ENCODE results near the gene PARVB.

The PARVB gene

GRCh38 chr22:44026066-44026629, 2.0 kb downstream of the PARVB start:
- DNase-seq, result no peak

- DNase-seq, result peak in 22 of 56 donors; percentile 11 to 60 (median 29)
Observed at GRCh38 chr22:44026630-44027511, 2.8 kb downstream of the PARVB start.

- DNase-seq, result no peak
Observed at GRCh38 chr22:44028091-44028490, 4.0 kb downstream of the PARVB start.

- no peak for DNase-seq
Observed at GRCh38 chr22:44029069-44029468, 5.0 kb downstream of the PARVB start.

GRCh38 chr22:44030051-44030701, 6.1 kb downstream of the PARVB start:
- no peak for DNase-seq

GRCh38 chr22:44030702-44031082, 6.6 kb downstream of the PARVB start:
- DNase-seq, result no peak

- DNase-seq, result peak in 6 of 56 donors; percentile 16 to 39 (median 22)
Observed at GRCh38 chr22:44031158-44031952, 7.3 kb downstream of the PARVB start.

GRCh38 chr22:44032126-44032730, 8.1 kb downstream of the PARVB start:
- DNase-seq, result no peak

- DNase-seq, result peak in 1 of 56 donors; percentile 9
Observed at GRCh38 chr22:44033287-44033686, 9.2 kb downstream of the PARVB start.

- no peak for DNase-seq
Observed at GRCh38 chr22:44033694-44034093, 9.6 kb downstream of the PARVB start.

GRCh38 chr22:44037519-44038375, 13.6 kb downstream of the PARVB start:
- DNase-seq, result peak in 4 of 56 donors; percentile 5 to 49 (median 39)

- no peak for DNase-seq
Observed at GRCh38 chr22:44039566-44040171, 15.6 kb downstream of the PARVB start.

GRCh38 chr22:44042249-44043218, 18.4 kb downstream of the PARVB start:
- no peak for DNase-seq

GRCh38 chr22:44045145-44045544, 21.0 kb downstream of the PARVB start:
- DNase-seq, result no peak

GRCh38 chr22:44046485-44047141, 22.5 kb downstream of the PARVB start:
- no peak for DNase-seq

- DNase-seq, result no peak
Observed at GRCh38 chr22:44047891-44048301, 23.8 kb downstream of the PARVB start.

- peak in 24 of 56 donors; percentile 7 to 70 (median 36) for DNase-seq
Observed at GRCh38 chr22:44049486-44050231, 25.6 kb downstream of the PARVB start.

Data from nucleus accumbens (tissue), 56 donors.